Epidermal melanocyte (primary cell): ENCODE results near the gene SBK2.
A peak's percentile ranks its signal among the peaks of the same experiment; 100 is the strongest.
"Not testable (repeated sequence)": the region's sequence is repeated elsewhere in the genome, so short reads cannot be mapped to it uniquely, and the experiment has no call there.

ENCODE experiments used
- DNase-seq: peaks from one replicate; pipeline ENCODE4 v3.0.0; 2011; ENCODE audit warnings: low spot score; ENCODE audit not compliant: insufficient read length

Gene SBK2, protein sequence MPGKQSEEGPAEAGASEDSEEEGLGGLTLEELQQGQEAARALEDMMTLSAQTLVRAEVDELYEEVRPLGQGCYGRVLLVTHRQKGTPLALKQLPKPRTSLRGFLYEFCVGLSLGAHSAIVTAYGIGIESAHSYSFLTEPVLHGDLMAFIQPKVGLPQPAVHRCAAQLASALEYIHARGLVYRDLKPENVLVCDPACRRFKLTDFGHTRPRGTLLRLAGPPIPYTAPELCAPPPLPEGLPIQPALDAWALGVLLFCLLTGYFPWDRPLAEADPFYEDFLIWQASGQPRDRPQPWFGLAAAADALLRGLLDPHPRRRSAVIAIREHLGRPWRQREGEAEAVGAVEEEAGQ

GRCh38 chr19:55536951-55537740, at the start of gene SBK2:
TSS of gene SBK2 (minus strand) at chr19:55537133. CDS start at chr19:55536294, 839 bp downstream.
- no peak for DNase-seq

GRCh38 chr19:55585658-55586339, 48.9 kb upstream of the SBK2 start:
- DNase-seq: peak; percentile 77

DNA sequence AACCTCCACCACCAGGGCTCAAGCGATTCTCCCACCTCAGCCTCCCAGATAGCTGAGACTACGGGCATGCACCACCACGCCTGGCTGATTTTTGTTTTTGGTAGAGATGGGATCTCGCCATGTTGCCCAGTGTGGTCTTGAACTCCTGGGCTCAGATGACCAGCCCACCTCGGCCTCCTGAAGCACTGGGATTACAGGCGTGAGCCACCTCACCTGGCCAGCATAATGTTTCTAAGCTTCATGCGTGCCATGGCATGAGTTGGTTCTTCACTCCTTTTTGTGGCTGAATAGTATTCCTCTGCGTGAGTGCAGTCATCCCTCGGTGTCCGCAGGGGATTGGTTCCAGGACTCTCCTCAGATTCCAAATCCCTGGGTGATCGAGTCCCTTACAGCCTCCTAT, 47.9 kb upstream of the SBK2 start:
- DNase-seq: no peak

DNA sequence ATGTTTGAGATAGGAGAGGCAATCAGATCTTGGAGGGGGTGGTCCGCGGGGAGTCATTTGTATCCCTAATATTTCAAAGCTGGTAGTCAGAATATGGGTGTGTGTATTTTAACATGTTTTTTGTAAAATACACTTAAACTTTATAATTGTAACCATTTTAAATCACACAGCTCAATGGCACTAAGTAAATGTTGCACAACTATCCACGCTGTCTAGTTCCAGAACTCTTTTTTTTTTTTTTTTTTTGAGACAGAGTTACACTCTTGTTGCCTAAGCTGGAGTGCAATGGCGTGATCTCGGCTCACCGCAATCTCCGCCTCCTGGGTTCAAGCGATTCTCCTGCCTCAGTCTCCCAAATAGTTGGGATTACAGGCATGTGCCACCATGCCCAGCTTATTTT, 47.0 kb upstream of the SBK2 start:
- not testable (repeated sequence) for DNase-seq

GRCh38 chr19:55582284-55582683, 45.4 kb upstream of the SBK2 start:
- not testable (repeated sequence) for DNase-seq

DNA sequence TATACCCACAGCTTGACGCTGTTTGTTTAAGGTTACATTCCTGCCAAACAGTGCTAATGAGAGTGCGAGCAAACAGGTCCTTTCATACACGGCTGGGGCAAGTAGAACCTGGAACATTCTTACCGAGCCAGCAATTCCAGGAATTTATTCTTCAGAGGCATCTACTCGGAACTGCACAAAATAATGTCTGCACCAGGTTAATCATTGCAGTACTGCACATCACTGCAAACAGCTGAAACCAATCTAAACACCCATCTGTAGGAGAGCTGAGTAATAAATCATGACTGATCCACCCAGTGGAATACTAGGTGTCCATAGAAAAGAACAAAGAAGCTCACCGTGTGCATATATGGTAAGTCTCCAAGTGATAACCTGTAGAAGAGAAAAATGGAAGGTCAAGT, 44.9 kb upstream of the SBK2 start:
- no peak for DNase-seq

GRCh38 chr19:55581145-55581822, 44.4 kb upstream of the SBK2 start:
- DNase-seq: no peak

- peak; percentile 99 for DNase-seq
Observed at GRCh38 chr19:55580628-55581144, 43.8 kb upstream of the SBK2 start, which contains the start of gene ZNF579. TSS of gene ZNF579 (minus strand) at chr19:55580848. CDS start at chr19:55579639, 1,209 bp downstream.

DNA sequence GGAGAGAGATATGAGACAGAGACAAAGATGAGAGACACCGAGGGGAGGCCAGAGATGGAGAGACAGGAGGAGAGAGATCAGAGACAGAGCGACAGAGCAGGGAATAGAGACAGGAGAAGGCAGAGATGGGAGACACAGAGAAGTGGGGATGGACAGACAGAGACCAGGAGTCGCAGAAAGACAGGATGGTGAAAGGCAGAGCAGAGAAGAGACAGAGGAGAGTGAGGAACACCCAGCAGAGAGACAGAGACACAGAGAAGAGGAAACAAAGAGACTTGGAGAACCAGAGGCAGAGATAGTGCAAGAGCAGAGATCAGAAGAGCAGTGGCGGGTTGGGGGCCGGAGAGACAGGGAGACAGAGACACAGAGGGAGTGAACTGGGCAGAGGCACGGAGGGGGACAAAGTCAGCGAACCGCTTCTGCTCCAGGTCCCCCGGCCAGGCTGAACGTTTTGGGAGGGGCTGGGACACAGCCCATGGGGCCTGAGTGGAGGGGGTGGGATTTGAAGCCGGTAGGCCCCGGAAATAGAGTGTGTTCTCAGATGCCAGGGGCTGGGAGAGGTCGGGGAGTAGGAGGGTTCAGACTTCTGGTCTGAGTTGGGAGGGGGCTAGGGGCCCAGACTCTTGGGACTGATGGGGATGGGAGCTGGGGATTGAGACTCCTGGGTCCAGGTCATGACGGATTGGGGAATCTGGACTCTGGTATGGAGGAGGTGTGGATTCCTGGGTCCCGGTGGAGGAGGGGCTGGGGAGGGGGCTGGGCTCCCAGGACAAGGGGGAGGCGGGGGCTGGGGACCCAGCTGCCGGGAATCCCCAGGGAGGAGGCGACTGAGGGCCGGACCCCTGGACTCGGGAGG, 43.1 kb upstream of the SBK2 start:
- DNase-seq: peak; percentile 44

- no peak for DNase-seq
Observed at GRCh38 chr19:55578761-55579747, 42.1 kb upstream of the SBK2 start.

DNA sequence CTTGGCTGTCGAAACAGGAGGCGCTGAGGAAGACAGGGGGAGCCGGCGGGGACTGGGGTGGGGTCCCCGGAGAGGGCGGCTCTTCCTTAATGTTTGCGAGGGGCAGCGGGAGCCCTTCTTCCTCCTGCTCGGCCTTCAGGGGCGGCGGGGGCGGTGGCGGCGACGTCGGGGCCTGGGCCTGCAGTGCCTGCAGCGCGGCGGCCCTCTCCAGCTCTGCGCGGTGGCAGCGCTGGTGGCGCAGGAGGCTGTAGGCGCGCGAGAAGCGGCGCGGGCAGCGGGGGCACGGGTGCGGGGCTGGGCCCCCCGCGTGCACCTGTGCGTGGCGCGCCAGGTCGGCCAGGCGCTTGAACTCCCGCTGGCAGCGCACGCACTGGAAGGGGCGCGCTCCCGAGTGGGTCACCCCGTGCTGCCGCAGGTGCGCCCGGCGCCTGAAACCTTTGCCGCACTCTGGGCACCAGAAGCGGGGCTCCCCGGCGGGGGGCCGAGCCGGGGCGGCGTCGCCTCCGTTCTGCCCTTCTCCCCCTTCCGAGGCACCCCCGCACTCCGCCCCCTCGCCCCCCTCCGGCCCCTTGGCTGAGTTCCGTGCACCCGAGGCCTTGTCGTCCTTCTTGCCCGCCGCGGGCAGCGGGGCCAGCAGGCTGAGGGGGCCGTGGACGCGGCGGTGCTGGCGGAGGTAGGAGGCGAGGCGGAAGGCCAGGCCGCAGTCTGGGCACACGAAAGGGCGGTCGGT, 41.3 kb upstream of the SBK2 start:
- no peak for DNase-seq

GRCh38 chr19:55576746-55577145, 39.8 kb upstream of the SBK2 start:
- no peak for DNase-seq

DNA sequence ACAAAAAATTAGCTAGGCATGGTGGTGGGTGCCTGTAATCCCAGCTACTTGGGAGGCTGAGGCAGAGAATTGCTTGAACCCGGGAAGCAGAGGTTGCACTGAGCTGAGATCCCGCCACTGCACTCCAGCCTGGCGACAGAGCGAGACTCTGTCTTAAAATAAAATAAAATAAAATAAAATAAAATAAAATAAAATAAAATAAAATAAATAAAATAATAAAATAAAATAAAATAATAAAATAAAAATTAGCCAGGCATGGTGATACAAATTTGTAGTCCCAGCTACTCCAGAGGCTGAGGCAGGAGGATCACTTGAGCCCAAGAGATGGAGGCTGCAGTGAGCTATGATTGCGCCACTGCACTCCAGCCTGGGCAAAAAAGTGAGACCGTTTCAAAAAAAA, 37.0 kb upstream of the SBK2 start:
- DNase-seq: not testable (repeated sequence)

DNA sequence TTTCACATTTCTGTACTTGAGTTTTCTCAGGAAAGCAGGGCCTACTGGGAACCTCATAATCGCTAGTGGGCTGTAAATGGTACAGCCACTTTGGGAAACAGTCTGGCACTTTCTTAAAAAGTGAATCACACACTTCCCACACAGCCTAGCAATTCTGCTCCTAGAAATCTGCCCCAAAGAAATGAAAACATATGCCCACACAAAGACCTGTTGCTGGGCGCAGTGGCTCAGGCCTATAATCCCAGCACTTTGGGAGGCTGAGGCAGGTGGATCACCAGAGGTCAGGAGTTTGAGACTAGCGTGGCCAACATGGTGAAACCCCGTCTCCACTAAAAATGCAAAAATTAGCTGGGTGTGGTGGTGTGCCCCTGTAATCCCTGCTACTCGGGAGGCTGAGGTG, 32.5 kb upstream of the SBK2 start:
- not testable (repeated sequence) for DNase-seq

DNA sequence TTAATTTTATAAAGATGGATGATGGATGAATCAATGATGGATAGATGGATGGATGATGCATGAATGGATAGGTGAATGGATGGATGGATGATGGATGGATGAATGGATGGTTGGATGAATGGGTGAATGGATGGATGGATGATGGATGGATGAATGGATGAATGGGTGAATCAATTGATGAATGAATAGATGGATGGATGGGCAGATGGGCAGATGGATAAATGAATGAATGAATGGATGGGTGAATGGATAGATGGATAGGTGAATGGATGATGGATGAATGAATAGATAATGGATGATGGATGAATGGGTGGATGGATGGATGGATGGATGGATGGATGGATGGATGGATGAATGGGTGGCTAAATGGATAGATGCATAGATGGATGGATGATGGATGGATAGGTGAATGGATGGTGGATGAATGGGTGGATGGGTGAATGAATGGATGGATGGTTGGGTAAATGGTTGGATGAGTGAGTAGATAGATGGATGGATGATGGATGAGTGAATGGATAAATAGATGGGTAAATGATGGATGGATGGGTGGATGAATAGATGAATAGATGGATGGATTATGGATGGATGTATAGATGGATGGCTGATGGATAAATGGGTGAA, 30.9 kb upstream of the SBK2 start:
- DNase-seq: no peak

DNA sequence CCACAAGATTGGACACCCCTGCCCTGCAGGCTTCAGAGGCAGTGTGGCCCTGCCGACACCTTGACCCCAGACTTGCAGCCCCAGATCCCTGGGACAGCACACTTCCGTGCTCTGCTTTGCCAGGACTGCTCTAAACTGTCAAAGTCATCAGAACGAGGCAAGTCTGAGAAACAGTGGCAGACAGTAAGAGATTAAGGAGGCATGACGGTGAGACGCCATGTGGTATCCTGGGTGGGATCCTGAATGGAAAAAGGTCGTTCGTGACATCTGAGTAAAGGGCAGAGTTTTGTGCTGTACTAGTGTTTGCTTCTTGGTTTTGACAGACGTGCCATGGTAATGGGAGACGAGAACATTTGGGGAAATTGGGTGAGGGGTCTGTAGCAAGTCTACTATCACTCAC, 29.9 kb upstream of the SBK2 start:
- DNase-seq: no peak

GRCh38 chr19:55563261-55563690, 26.3 kb upstream of the SBK2 start:
- no peak for DNase-seq

- DNase-seq: no peak
Observed at GRCh38 chr19:55559684-55560083, 22.8 kb upstream of the SBK2 start.
